HL-60/S4 (cell line): ENCODE measurements around the gene THSD1.
"Not testable (repeated sequence)": the region's sequence is repeated elsewhere in the genome, so short reads cannot be mapped to it uniquely, and the experiment has no call there.

Source experiments
- in situ Hi-C: fragments of 300-500 bp; cut with MboI; formaldehyde crosslinking; loops from 2 replicates; pipeline ENCODE4 v1.14.3; 2022; ENCODE audit warnings: low sequenced_read_pairs

Gene THSD1

DNA sequence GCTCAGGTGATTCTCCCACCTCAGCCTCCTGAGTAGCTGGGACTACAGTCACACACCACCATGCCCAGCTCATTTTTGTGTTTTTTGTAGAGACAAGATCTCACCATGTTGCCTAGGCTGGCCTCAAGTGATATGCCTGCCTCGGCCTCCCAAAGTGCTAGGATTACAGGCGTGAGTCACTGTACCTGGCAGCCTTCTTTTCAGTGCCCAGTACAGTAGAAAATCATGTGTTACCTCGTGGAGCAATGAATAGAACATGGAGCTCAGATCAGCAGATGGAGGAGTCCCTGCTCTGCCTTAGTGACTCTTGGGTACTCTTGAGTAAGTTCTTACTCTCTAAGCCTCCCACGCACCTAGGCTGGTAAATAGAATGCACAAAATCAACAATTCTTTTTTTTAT, 44.7 kb downstream of the THSD1 start:
- in situ Hi-C loops, result no loop called here

DNA sequence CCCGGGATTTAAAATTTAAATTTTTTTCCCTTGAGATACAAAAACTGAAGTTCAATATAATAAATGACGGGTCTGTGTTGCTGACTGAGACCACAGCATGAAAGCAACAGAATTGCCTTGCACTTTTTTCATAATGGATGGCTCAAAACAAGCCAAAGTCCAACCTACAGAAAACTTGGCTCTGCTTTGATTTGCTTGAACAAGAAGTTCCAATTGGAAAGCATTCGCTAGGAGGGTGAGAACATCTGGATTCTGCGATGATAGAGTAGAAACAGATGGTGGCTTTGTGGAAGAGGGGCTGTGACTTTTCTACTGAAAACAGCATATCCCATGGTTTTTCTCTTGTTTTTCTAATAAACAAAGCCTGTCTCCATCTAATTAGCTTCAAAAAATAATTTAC, 46.4 kb downstream of the THSD1 start:
- in situ Hi-C loops, result no loop called here

DNA sequence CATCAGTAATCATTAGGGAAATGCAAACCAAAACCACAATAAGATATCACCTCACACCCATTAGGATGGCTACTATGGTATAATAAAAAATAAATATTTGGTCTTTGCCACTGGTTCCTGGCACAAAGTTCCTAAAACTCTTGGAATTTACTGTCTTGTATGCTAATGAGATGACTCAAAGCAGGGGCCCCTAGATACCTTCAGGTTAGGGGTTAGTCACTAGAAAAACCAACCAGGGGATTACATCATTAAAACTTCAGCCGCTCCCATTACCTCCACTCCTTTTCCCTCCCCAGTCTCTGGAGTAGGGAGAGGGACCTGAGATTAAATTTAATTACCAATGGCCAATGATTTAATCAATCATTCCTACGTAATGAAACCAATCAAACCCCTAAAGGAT, 49.6 kb downstream of the THSD1 start:
- in situ Hi-C loops, result no loop called here

DNA sequence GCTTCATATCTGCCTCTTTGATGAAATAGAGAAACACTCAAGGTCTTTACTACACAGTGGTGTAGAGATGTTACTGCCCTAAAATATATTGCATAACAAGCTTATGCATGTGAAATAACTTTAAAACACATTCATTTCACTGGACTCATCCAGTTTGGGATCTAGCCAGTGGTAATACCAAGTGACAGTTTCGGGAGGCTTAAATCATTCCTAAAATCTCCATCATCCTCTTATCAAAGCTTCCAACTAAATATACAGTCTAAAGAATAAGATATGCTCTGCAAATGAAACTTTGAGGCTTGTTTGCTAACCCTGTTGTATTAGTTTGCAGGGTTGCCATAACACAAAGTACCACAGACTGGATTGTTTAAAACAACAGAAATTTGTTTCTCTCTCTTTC, 52.8 kb downstream of the THSD1 start:
- in situ Hi-C loops, result no loop called here

DNA sequence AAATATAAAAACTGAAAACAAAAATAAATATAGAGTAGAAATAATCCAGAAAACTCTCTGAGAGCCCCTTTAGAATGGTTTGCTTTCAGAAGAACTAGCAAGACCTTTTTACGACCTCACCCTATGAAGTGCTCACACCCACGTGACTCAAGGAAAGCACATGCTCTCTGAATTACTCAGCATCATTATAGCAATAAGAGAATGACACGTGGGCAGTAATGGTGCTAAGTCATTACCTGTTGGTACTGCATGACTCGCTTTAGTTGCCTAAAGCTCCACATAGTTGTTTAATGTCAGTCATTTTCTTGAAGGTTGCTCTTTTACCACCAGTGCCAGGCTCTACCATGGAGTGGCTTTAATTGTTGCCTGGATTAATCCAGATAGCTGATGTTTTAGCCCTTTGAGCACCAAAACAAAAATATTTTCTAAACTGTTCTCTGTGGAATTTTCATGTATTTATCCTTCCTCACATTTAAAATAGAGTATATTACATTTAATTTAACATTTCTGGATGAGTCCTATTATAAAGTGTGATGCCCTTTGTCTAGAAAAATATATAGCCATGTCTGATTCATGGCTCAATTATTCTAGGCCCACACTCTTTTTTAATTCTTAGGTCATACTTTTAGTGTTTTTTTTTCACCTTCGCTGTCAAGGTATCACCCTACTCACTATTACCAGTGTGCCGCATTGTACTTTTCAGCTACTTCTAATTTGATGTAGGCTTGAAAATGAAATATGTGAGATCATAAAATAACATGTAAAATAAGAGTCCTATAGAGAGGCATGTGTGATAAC, 56.8 kb downstream of the THSD1 start:
- in situ Hi-C loops, result no loop called here

DNA sequence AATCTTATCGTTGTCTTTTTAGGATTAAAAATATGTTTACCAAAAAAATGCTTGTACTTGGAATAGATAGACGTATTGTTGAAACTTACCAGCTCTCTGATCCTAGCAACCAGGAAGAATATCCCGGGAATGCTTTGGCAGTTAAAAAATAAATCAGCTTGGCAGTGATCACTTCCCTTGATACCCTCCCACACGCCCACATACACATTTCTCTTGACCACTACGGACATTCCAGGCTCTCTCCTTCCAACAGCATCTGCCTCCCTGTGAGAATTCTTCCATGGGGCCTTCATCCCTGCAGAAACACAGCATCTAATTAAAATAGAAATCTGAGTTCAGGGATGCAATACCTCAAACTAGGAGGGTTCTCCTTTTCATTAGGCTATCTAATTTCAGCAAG, 57.9 kb downstream of the THSD1 start:
- in situ Hi-C loops, result no loop called here

DNA sequence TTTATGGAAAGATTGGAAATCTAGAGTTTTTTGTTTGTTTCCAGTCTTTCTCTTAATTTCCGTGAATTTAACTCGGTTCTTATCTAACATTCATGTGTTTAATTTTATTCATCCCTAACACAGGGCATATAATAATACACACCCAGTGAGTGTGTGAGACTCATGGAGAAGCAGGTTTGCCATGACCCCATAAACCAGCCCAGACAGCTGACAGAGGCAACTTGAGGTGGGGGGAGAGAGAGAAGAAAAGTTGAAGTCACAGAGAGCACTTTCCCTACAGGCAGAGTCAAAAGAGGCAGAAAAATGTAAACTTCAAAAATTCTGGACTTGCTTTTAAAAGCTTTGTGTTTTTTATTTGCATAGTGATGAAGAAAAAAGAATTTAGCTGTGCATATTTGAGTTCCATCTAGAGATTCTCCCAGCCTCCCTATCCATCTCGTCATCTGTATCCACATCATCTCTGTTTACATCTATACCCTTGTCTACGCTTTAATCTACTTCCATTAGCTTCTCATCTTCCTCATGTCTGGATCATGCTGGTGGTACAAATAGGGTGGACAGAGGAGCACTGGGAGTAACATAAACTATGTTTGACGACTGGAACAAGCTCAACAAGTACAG, 60.2 kb downstream of the THSD1 start:
- in situ Hi-C loops, result no loop called here

DNA sequence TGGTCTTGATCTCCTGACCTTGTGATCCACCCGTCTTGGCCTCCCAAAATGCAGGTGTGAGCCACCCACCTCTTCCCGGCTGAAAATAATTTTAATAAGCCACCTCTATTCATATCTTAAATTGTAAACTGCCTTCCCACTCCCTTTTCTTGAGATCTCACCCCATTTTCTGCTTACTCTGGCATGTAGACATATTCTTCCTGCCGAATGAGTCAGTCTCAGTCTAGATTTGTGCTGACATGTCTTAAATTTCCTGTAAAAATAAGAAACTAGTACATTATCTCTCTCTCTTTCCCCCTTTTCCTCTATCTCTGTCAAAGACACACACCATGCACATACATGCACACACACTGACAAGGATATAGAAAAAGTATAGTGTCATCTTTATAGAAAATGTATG, 60.9 kb downstream of the THSD1 start:
- in situ Hi-C loops, result no loop called here

DNA sequence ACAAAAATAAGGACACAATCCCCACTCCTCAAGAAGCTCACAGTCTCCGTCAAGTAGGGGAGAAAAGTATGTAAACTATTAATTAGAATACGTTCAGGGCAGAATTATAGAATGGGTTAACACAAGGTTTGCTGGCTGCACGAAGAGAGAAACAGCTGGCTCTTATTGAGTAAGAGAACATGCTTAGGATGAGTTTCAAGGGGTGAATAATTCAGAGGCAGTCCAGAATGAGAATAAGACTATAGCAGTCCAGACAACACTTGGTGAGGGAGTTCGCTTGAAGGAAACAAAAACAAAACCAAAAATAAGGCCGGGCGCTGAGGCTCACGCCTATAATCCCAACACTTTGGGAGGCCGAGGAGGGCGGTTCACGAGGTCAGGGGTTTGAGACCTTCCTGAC, 61.9 kb downstream of the THSD1 start:
- in situ Hi-C loops, result no loop called here

DNA sequence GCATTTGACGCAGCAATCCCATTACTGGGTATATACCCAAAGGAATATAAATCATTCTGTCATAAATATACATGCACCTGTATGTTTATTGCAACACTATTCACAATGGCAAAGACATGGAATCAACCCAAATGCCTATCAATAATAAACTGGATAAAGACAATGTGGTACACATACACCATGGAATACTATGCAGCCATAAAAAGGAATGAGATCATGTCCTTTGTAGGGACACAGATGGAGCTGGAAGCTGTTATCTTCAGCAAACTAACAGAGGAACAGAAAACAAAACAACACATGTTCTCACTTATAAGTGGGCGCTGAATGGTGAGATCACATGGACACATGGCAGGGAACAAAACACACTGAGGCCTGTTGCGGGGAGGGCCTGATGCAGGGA, 63.8 kb downstream of the THSD1 start:
- in situ Hi-C loops, result not testable (repeated sequence)

DNA sequence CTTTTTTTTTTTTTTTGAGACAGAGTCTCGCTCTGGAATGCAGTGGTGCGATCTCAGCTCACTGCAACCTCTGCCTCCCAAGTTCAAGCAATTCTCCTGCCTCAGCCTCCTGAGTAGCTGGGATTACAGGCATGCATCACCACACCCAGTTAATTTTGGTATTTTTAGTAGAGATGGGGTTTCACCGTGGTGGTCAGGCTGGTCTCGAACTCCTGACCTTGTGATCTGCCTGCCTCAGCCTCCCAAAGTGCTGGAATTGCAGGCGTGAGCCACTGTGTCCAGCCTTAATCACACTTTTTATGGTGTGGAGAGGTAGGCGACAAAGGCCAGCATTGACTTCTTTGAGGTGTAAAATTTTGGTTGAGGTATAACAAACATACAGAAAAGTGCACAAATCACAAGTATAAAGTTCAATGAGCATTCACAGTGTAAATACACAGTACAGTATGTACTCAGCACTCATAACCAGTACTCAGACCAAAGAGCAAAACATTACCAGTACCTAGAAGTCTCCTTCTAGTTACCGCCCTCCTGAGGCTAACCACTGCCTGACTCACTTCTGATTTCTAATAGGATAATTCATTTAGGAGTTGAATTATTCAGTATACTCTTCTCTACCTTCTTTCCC, 68.0 kb downstream of the THSD1 start:
- in situ Hi-C loops, result not testable (repeated sequence)

DNA sequence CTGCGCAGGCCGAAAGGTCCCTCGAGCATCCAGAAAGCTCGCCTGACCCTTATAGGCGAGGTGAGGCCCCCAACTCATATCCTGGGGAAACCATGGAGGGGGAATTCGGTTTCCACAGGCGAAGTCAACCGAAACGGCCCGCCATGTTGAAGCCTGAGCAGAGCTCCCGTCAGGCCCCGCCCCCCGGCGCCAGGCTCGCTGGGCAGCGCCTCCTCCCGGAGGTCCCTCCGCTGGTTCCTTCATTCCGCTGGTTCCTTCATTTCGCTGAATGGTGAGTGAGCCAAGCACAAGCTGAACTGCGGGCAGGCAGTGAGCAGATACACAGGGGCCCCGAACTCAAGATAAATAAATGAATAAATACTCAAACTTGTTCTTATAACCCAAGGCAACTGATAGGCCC, 71.9 kb downstream of the THSD1 start:
- in situ Hi-C loops, result not testable (repeated sequence)

DNA sequence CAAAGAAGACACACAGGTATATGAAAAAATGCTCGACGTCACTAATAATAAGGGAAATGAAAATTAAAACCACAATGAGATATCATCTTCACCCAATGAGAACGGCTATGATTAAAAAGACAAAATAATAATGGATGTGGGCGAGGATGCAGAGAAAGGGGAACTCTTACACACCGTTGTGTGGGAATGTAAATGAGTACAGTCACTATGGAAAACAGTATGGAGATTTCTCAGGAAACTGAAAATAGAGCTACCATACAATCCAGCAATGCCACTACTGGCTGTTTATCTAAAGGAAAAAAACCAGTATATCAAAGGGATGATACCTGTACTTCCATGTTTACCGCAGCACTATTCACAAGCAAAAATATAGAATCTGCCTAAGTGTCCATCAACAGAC, 74.1 kb downstream of the THSD1 start:
- in situ Hi-C loops, result not testable (repeated sequence)
